GM21723 (cell line): Measurements from ENCODE around the gene SNX27.
"Not testable (repeated sequence)": the region's sequence is repeated elsewhere in the genome, so short reads cannot be mapped to it uniquely, and the experiment has no call there.

Experiments used
- ATAC-seq: cut with Tn5 transposase; IDR thresholded peaks from one replicate; pipeline ENCODE4 v1.9.1; 2021; ENCODE audit warnings: mild to moderate bottlenecking, moderate library complexity; ENCODE audit not compliant: unreplicated experiment

SNX27 gene

DNA sequence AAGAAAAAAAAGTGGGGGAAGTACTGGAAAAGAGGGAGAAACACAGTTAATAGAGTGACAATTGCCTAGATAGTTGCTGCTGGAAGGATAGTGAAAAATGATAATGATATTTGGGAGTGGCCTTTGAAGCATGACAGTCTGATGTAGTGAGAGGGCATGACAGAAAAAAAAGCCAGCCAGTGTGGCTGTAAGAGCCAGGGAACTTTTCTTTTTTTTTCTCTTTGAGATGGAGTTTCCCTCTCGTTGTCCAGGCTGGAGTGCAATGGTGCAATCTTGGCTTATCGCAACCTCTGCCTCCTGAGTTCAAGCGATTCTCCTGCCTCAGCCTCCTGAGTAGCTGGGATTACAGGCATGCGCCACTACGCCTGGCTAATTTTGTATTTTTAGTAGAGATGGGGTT, 9.3 kb upstream of the SNX27 start:
- not testable (repeated sequence) for ATAC-seq

DNA sequence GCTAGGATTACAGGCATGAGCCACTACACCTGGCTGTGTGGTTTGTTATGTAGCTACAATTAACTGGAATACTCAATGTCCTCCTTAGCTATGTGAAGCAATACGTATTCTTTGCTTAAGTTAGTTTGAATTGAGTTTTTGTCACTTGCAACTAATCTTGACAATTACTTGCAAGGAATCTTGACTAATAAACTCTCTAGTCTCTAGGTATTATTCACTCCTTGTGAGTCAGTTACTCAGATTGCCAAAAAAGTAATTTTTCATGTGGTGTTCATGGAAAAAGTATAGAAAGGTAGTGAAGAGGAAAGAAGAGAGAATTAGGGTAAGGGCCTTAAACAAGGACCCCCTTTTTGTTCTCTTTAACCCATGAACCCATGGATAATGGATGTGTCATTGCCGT, 7.6 kb upstream of the SNX27 start:
- ATAC-seq = no peak

DNA sequence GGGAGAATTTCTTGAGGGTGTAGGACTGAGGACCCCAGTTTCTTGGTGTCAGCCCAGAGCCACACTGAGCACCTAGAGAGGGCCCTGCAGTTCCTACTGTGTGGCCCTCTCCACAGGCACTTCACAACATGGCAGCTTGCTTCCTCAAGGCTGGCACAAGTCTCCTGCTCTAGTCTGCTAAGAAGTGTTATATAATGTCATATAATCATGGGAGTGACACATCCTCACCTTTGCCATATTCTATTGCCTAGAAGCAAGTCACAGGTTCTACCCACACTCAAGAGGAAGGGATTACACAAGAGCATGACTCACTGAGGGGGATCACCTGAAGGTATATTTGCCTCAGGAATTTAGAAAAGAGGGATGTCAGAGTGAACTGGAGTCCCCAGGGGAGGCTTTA, 5.5 kb upstream of the SNX27 start:
- no peak for ATAC-seq

DNA sequence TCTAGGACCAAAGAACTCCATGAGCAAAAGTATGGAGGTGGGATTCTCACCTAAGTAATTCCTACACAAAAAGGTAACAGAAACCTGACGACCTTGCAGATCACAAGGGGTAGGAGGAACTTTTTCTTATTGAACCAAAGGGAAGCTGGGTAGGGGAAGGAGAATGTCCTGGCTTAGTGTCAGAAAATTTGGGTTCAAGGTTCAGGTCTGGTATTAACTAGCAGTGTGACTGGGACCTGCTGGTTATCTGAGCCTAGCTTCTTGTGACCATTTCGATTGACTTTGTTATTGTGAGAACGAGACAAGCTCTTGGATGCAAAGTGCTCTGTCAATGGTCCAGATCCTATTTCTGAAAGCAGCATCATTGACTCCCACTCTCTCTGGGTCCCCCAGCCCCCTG, 5.0 kb upstream of the SNX27 start:
- no peak for ATAC-seq

DNA sequence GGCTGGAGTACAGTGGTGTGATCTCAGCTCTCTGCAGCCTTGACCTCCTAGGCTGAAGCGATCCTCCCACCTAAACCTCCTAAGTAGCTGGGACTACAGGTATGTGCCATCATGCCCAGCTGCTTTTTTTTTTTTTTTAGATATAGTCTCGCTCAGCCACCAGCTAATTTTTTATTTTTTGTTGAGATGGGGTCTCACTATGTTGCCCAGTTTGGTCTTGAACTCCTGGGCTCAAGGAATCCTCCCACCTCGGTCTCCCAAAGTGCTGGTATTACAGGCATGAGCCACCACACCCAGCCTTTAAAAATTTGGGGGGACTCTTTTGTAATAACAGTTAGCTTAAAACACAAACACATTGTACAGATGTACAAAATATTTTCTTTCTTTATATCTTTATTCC, 1.7 kb upstream of the SNX27 start:
- ATAC-seq = no peak

DNA sequence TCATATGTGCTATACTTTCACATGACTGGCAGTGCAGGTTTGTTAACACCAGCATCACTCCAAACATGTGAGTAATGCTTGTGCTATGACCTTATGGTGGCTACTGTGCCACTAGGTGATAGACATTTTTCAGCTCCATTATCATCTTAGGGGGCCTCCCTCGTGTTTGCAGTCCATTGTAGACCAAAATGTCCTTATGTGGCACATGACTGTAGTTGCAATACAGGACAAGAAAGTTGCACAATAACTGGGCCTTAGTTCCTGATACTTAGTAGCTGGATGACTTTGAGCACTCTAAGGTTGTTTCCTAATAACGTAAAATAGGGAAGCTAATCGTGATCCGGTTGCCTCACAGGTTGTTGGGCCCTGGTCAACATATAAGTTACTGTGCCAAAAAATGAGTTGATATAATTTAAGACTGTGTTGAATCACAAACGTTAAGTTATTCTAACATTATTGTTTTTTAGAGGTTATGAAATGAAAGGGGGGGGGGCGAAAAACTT, 511 bp upstream of the SNX27 start:
- no peak for ATAC-seq

DNA sequence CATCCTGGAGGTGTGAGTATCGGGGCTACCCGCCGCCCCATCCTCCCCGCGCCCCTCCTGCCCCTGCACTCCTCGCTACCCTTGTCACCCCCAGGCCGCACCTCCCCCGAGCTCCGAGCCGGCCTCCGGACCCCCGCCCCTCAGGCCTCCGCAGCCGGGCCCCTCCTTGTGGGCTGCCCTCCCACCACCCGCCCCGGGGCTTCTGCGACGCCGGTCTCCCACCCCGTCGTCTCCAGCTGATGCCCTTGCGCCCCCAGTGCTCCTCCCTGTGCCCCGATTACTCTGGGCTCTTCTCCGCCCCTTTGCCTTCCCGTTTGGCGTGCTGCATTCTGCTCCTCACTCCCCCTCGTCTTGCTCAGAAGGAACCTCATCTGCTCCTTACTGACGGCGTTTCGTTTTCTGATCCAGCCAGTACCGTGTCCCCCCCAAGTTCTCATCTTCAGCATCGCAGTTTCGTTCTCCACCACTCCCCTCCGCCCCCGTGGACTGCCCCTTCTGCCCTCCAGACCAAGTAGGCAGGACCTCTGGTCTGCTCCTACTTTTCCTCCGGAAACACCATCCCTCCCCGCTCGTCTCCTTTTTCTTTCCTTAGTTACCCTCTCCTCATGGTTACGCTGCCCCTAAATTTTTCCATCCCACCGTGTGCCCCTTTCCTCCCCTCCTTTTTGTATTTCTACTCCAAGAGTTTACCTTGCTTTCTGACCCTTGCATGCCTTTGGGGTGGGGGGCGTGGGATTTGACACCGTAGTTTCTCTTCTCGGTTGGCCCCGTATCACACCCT, 841 bp downstream of the SNX27 start:
- ATAC-seq = peak; percentile 11

DNA sequence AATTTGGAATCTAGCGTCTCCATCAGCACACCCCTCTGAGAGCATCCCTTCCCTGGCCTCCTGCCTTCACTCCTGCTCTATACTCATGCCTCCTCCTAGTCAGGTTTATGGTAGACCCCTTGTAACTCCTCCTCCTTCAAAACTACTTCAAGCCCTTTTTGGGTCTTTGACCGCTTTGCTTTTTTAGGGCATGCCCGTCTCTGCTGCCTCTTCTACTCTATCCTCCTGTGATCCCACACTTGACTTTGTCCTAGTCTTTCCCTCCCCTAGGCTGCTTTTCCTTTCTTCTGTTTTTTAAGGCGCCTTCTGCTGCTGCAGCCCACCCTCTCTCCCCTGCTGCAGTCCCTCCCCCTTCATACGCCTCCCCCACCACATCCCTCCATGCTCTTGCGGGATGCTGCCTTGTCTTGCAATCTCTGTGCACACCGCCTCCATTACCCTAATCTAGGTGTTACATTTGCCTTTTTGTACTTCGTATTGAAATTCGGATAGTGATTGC, 1.5 kb downstream of the SNX27 start:
- no peak for ATAC-seq

DNA sequence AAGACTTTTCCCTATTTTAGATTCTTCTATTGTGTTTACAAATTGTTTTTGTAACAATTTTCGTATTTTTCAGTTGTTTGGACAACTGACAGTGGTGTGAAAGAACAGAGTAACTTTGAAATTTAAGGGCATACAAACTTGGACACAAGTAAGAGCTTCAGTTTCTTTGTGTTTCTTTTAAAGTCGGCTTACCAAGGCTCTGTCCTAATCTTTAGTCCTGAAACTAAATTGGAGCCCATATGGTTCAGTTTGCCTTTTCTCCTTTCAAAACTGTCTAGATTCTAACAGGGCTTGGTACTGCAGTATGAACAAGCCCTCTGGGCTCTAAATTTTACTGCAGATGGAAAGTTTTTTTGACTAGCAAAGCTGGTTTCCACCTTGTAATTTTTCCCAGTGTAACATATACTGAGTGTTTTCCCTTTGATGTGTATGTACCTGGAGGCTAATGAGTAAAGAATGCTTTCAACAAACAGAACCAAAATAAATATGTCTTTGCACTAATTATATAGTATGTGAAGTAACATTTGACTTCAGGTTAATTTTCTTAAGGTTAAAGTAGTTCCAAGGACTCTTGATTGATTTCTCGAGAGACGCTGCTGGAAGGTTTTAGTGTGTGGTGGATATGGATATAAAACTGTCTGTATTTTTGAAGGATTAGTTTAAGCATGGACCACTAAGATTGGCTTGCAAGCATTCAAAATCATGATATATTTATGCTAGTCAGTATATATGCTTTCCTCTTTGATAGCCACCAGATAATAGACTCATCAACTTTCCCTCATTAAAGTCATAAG, 4.1 kb downstream of the SNX27 start:
- no peak for ATAC-seq

DNA sequence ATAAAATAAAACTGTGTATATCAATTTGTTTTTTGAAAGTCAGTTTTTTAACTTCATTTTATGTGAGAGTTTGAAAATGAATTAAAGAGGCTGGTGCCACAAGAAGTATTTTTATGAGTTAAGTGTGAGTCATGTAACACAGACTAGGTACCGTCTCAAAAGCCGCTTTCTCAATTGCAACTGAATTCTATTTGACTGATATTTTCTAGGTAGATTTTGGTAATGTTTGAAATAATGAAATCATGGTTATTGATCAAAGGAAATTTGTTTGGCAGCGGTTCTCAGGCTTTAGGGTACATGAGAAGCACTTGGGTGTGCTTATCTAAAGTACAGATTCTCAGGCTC, 4.6 kb downstream of the SNX27 start:
- no peak for ATAC-seq

DNA sequence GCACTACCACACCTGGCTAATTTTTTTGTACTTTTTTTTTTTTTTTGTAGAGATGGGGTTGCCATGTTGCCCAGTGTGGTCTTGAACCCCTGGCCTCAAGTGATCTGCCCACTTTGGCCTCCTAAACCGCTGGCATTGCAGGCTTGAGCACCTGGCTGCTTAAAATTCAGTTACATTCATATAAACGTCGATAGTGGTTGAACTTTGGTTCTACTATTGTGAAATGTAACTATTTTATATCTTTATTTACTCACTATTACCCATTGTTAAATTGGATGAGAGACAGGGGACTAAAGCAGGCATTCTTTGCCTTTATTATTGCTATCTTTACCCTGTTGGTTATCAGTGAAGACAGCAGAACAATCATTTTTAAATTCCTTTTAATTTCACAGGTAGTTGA, 6.2 kb downstream of the SNX27 start:
- no peak for ATAC-seq

DNA sequence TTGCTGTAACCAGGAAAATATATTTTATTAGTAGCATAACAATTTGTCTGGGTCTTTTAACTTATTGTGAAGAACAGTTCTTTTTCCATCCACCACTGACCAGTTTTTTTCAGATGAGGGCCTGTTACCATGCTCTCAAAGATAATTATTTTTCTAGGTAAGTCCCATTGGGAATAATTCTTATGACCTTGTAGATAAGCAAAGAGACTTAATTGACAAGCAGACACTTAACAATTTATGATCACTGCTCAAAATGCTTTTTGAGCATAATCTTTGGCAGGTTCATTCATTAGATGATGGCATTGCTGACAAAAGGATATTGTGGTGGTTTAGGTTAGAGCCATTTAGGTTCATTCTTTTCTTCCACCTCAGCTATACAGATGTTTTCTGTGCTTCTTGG, 6.6 kb downstream of the SNX27 start:
- no peak for ATAC-seq

DNA sequence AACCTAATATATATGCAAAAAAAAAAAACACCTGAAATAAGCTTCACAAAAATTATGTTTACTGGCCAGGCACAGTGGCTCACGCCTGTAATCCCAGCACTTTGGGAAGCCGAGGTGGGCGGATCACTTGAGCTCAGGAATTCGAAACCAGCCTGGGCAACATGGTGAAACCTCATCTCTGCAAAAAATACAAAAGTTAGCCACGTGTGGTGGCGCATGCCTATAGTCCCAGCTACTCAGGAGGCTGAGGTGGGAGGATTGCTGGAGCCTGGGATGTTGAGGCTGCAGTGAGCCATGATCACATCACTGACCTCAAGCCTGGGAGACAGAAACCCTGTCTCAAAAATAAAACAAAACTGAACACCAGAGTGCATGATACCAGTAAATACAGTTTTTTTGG, 7.1 kb downstream of the SNX27 start:
- ATAC-seq = not testable (repeated sequence)

DNA sequence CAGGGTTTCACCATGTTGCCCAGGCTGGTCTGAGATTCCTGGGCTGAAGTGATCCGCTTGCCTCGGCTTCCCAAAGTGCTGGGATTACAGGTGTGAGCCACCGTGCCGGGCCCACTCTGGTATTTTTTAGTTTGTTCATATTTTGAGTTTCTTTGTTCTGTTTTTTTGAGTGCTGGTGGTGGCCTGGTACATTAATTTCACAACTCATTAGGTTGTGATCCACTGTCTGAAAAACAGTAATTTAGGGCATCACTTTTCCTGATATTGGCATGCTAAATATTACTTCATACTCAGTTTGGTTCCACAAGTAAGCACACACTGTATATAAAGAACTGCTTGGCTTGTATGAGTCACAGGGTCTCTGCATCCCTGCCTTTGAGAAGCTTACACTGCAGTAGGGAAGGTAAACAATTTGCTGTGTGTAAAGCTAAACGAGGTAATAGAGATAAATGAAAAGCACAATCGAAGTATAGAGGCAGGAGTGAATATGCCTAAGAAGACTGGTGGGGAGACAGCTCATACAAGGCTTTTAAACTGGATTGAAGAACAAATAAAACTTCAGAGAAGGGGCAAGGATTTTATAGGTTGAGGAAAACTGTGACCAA, 7.7 kb downstream of the SNX27 start:
- no peak for ATAC-seq

DNA sequence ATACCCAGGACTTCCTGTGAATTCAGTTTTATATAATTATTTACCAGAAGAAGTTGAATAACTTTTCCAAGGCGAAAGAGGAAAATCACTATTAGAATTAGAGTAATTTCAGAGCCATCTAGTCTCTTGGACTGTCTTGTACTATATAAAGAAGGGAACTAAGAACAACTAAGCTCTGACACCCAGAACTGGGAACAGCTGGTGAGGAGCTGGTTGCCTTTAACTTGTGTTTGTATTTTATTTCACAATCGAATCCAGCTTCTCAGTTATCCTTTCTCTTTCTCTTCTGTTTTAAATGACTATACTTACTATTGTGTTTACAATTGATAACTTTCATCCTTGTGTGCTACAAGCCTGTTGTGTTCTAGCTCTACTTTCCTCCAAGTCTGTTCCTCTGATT, 8.4 kb downstream of the SNX27 start:
- no peak for ATAC-seq

DNA sequence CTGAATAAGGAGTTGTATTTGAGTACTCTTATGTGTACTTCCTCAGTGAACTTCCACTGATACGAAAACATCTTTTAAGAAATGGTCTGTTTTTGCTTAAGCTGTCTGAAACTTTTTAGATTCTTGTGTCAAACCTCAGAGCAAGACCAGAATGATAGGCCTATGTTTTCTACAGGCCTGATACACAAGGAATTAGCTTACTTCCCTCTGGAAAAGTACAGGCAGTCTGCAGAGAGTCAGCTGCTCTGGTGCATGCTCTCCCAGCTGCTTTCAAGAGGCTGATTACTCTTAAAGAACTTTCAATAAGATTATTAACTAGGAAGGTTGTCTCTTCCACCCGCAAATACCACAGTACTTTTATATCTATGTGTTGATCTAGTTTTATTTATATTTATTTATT, 9.5 kb downstream of the SNX27 start:
- ATAC-seq = no peak

DNA sequence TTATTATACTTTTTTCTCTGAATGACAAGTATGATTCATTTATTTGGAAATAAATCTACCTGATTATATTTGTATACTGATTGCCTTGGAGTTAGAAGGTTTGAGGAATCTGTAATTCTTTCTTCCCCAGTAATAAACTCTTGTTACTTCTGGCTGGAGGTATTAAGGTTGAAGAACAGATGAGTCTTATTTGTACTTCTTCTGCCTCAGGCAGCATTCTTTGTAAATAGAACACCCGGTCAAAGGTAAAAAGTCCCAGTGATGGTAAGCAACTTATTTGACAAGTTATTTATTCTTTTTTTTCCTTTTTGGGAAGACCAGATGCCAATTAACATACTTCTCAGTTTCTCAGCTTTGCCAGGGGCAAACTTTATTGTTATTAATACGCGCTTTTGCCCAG, 12.9 kb downstream of the SNX27 start:
- no peak for ATAC-seq

DNA sequence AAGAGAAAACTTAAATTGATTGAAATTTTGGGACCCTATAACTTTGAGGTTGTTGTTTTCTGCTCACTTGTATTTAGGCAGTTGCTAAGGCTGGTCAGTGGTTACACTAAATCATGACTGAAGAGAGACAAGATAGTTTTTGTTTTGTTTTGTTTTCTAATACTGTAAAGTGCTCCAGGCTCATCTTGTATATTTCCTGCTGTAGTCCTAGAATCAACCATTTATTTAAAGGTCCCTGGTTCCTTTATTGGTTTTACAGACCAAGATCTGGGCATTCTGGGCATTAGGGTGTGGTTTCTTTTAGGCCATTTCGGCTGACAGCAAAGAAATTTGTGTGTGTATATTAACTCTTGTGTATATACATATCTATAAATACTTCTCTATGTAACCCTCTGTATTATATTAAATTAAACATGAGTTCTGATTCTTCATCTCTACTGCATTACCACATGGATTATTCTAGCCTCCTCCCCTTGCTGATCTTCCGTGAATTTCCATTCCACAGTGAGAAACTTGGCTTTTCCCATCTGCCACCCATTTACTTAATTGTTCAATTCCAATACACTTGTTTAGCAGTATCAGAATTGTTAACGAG, 15.0 kb downstream of the SNX27 start:
- no peak for ATAC-seq

DNA sequence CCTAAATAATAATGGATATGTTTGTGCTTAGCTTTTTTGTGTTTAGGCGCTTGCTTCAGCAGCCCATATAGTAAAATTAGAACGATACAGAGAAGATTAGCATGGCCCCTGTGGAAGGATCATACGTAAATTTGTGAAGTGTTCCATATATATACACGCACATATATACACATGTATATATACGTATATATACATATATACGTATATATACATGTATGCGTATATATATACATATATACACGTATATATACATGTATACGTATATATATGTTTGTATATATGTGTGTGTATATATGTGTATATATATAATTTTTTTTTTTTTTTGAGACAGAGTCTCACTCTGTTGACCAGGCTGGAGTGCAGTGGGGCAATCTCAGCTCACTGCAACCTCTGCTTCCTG, 17.4 kb downstream of the SNX27 start:
- no peak for ATAC-seq

DNA sequence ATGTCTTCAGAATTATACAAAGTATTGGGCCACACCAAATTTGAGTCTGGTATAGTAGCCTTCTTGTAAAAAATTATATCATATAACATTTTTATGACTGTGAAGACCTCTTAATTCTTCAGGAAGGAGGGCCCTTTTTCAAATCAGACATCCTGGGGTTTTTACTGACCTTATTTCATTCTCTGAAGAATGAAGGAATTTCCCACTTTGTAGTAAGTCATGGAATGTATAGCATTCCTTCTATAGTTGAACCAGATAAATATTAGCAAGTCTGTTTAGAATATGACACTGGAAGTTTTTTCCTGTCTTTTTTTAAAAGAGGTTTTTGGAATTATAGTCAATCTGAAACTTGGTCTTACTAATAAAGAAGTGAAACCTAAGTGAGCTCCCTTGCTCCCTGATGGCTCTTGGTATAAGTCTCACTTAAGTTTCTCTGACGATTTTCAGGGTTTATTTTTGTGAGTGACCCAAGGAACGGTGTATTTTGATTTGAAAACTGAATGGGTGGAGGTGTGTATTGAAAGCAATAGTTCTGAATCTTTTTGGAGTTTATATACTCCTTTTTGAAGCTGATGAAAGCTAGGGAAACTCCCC, 23.7 kb downstream of the SNX27 start:
- ATAC-seq = peak; percentile 63
